Activated naive CD4-positive, alpha-beta T cell treated with Interleukin-2 at 50 U/mL for 16 hours (primary cell): Measurements from ENCODE around the gene ANP32B.
"Not testable (repeated sequence)": the region's sequence is repeated elsewhere in the genome, so short reads cannot be mapped to it uniquely, and the experiment has no call there.

Experiments
- DNase-seq: peaks from one replicate; pipeline ENCODE4 v3.0.0-alpha.2; 2020

ANP32B gene

GRCh38 chr9:97982683-97983588 is at the start of gene ANP32B:
Gene ANP32B, plus strand, starts transcription at chr9:97983341. Its CDS starts 215 bp downstream, at chr9:97983556.
- DNase-seq = peak; percentile 96

DNA sequence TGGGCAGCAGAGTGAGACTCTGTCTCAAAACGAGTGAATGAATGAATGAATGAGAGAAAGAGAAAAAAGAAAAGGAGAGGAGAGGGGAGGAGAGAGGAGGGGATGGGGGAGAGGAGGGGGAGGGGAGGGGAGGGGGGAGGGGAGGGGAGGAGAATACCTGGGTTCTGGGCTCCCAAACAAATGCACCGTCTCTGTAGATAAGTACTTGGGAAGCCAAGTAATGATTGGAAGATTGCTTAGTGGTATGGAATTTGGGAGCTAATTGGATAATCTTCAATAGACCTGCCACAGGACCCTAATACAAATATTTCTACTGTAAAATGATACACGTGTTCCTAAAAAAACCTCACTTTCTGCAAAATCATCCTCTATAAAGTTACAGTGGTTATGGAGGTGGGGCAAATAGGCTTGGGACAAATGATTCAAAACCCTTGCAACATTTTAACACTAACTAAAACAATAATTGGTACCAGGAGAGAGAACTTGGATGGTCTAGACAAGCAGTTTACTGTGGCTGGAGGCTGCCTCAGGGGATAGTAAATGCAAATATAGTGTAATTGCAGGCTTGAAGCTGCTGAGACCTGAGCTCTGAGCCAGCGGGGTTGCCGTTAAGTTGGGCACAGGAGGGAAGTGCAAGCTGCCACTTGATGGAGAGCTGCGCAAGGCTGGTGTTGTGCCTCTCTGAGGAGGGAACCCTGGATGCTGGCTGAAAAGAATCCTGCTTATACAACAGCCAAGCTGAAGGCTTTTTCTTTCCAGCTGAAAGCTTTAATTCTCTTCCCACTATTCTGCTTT is 48.6 kb upstream of the ANP32B start:
- DNase-seq = no peak

DNA sequence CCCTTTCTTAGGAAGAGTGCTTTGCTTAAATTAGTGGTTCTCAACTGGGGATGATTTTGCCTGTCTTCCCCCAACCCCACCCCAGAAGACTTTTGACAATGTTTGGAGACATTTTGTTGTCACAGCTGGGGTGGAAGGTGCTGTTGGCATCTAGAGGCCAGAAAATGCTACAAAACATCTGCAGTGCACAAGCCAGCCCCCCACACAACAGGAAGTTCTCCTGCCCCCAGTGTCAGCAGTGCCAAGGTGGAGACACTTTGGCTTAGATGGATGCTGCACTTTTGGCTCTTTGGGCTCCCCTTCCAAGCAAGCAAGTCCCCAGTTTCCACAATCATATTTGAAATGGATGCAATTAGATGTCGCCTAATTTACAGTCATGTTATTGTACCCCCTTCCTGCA is 47.9 kb upstream of the ANP32B start:
- DNase-seq = no peak

- DNase-seq = no peak
Observed at GRCh38 chr9:97936998-97937397, 46.1 kb upstream of the ANP32B start.

- peak; percentile 12 for DNase-seq
Observed at GRCh38 chr9:97938081-97938644, 45.0 kb upstream of the ANP32B start, which contains the start of gene HEMGN. Gene HEMGN, minus strand, starts transcription at chr9:97938172. Its CDS starts 36 bp downstream, at chr9:97938136.

GRCh38 chr9:97940233-97940632 is 42.9 kb upstream of the ANP32B start:
- DNase-seq = no peak

DNA sequence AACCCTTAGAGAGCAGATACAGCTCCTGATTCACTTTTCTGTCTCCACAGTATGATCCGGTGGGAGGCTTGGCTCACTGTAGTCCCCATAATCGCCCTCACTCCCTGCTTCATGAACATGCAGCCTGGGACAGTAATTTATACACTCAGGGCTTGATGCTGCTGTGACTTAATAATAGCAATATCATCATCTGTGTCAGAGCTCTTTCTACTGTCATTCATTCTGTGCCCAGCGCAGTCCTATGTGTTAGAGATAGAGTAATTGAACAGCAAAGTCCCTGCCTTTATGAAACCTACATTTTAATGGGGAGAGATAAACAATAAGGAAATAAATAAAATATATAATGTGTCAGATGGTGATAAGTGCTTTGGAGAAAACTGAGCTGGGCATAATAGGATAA is 42.4 kb upstream of the ANP32B start:
- DNase-seq = no peak

DNA sequence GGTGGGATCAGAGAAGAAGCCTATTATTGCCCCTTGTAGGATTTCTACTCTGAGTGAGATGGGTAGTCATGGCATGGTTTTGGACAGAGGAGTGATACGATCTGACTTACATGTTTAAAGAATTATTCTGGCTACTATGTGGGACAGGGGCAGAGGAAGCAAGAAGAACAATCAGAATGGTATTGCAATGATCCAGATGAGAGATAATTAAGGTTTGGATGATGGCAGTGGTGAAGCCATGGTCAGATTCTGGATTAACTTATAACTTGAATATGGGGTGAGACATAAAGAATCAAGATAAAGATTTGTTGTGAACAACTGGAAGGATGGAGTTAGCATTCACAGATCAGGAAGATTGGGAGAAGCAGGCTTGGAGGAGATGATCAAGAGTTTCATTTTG is 41.8 kb upstream of the ANP32B start:
- no peak for DNase-seq

GRCh38 chr9:97943308-97943855 is 39.8 kb upstream of the ANP32B start:
- no peak for DNase-seq

DNA sequence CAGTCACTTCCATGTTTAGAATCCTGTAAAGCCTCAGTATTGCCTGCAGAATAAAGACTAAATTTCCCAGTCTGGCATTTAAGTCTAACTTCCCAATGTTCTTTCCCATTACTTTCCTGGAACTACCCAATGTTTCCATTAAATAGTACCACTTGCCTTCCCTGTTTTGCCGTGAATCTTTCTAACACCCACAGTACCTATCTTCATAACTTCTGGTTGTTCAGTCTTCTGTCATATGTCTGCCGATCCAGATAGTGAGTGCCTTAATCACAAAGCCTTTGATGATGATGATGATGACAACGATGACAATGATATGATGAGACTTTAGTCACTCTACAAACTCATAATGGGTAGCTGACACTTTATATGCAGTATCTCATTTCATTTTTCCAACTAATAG is 38.5 kb upstream of the ANP32B start:
- no peak for DNase-seq

DNA sequence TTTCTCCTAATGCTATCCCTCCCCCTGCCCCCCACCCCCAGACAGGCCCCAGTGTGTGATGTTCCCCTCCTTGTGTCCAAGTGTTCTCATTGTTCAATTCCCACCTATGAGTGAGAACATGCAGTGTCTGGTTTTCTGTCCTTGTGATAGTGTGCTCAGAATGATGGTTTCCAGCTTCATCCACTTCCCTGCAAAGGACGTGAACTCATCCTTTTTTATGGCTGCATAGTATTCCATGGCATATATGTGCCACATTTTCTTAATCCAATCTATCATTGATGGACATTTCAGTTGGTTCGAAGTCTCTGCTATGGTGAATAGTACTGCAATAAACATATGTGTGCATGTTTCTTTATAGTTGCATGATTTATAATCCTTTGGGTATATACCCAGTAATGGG is 37.7 kb upstream of the ANP32B start:
- not testable (repeated sequence) for DNase-seq

DNA sequence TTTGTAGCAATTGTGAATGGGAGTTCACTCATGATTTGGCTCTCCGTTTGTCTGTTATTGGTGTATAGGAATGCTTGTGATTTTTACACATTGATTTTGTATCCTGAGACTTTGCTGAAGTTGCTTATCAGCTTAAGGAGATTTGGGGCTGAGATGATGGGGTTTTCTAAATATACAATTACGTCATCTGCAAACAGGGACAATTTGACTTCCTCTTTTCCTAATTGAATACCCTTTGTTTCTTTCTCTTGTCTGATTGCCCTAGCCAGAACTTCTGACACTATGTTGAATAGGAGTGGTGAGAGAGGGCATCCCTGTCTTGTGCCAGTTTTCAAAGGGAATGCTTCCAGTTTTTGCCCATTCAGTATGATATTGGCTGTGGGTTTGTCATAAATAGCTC is 36.0 kb upstream of the ANP32B start:
- not testable (repeated sequence) for DNase-seq

DNA sequence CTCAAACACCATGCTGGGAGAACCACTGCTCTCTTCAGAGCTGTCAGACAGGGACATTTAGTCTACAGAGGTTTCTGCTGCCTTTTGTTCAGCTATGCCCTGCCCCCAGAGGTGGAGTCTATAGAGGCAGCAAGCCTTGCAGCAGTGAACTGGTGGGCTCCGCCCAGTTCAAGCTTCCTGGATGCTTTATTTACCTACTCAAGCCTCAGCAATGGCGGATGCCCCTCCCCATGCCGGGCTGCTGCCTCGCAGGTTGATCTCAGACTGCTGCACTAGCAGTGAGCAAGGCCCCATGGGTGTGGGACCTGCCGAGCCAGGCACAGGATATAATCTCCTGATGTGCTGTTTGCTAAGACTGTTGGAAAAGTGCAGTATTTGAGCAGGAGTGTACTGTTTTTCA is 32.3 kb upstream of the ANP32B start:
- peak; percentile 9 for DNase-seq

GRCh38 chr9:97954550-97954989 is 28.6 kb upstream of the ANP32B start:
- DNase-seq = peak; percentile 54

- no peak for DNase-seq
Observed at GRCh38 chr9:97956331-97956730, 26.8 kb upstream of the ANP32B start.

- no peak for DNase-seq
Observed at GRCh38 chr9:97958812-97959511, 24.2 kb upstream of the ANP32B start.

DNA sequence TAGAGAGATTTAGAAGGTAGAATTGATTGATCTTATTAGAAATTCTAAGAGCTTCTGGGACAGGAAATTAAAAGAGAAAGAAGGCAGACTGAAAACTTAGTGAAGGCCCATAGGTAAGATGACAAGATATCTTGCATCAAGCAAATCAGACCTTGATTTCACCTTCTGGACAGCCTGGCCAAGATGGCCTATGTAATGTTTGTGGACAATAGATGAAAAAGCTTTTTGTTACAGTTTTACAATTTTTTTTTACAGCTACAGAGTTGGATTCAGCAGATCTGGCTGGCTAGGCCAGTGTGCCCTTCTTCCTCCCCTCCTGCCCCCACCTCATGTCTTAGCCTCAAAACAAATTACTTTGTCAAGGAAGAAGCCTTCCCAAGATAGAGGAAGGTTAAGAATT is 23.6 kb upstream of the ANP32B start:
- DNase-seq = no peak

DNA sequence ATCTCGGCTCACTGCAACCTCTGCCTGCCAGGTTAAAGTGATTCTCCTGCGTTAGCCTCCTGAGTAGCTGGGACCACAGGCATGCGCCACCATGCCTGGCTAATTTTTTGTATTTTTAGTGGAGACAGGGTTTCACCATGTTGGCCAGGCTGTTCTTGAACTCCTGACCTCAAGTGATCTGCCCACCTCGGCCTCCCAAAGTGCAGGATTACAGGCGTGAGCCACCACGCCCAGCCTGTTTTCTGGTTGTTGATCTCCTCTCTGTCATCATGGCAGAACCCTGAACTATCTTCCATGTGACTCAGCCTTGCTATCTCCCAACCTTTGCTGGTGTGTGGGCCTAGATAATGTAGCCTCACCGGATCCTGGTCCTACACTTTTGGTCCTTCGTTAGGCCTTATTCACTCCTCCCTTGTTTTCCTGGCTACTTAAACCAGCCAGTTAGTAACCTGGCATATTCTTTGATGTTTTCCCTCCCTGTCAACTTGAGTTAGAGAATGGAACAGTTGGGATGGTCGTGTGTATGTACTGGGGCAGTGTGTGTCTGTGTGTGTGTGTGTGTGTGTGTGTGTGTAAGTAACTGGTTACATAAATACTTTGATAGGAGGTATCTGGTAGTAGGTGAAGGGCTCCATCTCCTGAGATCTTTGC is 22.3 kb upstream of the ANP32B start:
- DNase-seq = not testable (repeated sequence)

DNA sequence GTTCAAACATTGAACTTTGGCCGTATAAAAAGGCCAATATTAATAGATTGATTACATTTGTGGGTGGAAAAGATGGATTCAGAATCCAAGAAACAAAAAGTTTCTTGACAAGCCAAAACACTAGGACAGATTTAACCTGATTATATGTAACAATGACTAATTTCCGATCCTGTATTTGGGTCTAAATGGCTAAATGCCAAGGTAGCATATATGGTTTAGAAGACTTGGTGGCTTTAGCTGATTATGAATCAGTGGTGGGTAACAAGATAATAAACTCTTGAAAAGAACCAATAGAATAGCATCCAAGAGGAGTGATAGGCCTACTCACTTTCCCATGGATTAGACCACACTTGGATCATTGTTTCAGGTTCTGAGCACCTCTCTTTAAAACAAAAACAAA is 21.8 kb upstream of the ANP32B start:
- no peak for DNase-seq

DNA sequence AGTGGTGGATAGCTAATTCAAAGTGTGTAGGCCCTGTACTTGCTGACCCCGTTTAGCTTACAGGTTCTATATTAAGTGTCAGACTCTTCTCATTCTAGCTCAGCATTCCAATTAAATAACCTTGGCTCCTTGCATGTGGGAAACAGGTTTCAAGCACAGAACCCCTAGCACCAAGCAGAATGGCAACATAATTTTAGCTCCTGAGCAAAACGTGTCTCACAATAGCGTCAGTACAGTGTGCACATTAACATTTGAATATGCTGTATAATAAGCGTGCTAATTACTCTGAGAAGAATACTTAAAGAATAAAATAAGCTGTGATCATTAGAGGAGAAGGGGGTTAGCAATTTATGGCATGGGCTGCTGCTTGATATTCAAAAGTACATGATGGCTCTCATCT is 21.0 kb upstream of the ANP32B start:
- no peak for DNase-seq

DNA sequence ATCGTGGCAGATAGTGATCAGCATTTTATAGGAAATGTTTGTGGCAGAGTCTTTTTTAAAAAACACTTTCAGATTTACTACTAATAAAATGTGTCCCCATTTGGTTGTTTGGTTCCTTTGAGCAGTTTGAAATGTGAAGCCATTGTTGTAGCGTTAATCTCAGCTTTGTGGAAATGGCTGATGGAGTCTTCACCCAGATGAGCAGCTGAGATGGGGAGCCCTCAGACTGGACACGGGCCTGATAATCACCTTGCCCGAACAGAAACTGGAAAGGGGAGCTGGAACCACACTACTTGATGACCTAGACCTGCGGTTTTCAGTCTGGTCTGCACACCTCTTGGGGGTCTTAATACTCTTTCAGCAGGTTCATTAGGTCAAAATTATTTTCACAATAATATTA is 20.6 kb upstream of the ANP32B start:
- no peak for DNase-seq

GRCh38 chr9:97963232-97963631 is 19.9 kb upstream of the ANP32B start:
- DNase-seq = no peak
